Brain microvascular endothelial cell (primary cell): ENCODE measurements around the gene TEDC2.

Experiments used
- DNase-seq: peaks from one replicate; pipeline ENCODE4 v3.0.0-alpha.2; 2020
- H3K27ac ChIP-seq: fragments of 250-450 bp; sonication (Bioruptor Pico); 2 replicates; pipeline ENCODE4 v1.5.1; 2020; ENCODE audit warnings: mild to moderate bottlenecking, moderate library complexity
- H3K27me3 ChIP-seq: fragments of 250-450 bp; sonication (Bioruptor Pico); replicated peaks from 2 replicates; pipeline ENCODE4 v1.5.1; 2020; ENCODE audit warnings: mild to moderate bottlenecking
- H3K36me3 ChIP-seq: fragments of 250-450 bp; sonication (Bioruptor Pico); replicated peaks from 2 replicates; pipeline ENCODE4 v1.5.1; 2020; ENCODE audit warnings: mild to moderate bottlenecking
- H3K4me3 ChIP-seq: 2 replicates; pipeline ENCODE4 v1.5.1; 2011; ENCODE audit warnings: low read depth, mild to moderate bottlenecking, control low read depth, low read length, moderate library complexity
- in situ Hi-C: cut with HindIII; loops from 2 replicates; pipeline ENCODE4 v1.10.0; 2017; ENCODE audit warnings: low sequenced_read_pairs, low pct_ligation_motif_present
- TF ChIP-seq, protein P1 (sequence below): IDR thresholded peaks from 2 replicates; pipeline ENCODE4 v1.5.1; 2011; ENCODE audit warnings: low read depth, mild to moderate bottlenecking, moderate library complexity, low read length, control low read depth, inconsistent platforms; ENCODE audit errors: missing control alignments

Gene TEDC2, protein sequence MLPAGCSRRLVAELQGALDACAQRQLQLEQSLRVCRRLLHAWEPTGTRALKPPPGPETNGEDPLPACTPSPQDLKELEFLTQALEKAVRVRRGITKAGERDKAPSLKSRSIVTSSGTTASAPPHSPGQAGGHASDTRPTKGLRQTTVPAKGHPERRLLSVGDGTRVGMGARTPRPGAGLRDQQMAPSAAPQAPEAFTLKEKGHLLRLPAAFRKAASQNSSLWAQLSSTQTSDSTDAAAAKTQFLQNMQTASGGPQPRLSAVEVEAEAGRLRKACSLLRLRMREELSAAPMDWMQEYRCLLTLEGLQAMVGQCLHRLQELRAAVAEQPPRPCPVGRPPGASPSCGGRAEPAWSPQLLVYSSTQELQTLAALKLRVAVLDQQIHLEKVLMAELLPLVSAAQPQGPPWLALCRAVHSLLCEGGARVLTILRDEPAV

DNA sequence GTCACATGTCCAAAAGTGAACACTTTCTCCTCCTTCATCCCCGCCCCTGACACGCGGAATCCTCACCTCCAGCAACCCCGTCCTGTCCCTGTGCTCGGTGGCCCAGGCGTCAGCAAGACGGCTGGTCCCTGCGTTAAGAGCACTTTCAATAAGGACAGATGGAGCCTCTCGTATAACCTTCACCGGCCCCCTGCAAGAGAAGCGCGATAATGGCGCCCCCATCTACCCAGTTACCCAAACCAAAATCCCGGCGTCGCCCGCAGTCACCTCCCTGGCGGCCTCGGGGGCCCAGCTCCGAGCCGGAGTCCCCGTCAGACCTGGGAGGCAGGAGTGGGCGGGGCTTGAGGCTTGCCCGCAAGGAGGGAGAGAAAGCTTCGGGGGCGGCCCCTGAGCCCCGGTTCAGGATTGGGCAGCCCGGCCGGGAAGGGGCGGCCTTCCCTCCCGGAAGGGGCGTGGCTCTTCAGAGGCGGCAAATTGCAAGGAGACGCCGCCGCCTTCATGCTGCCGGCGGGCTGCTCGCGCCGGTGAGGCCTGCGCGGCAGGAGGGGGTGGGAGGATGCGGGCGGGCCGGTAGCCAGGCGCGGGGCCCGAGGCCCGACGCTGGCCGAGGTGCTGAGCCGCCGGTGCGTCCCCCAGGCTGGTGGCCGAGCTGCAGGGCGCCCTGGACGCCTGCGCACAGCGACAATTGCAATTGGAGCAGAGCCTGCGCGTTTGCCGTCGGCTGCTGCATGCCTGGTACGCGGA, at the start of gene TEDC2:
TSS of gene TEDC2 (plus strand) at position 463 of the 744 bp plus-strand sequence. CDS start at position 499, 36 bp downstream.
- DNase-seq: peak; percentile 85
- TF ChIP-seq, protein P1, sequence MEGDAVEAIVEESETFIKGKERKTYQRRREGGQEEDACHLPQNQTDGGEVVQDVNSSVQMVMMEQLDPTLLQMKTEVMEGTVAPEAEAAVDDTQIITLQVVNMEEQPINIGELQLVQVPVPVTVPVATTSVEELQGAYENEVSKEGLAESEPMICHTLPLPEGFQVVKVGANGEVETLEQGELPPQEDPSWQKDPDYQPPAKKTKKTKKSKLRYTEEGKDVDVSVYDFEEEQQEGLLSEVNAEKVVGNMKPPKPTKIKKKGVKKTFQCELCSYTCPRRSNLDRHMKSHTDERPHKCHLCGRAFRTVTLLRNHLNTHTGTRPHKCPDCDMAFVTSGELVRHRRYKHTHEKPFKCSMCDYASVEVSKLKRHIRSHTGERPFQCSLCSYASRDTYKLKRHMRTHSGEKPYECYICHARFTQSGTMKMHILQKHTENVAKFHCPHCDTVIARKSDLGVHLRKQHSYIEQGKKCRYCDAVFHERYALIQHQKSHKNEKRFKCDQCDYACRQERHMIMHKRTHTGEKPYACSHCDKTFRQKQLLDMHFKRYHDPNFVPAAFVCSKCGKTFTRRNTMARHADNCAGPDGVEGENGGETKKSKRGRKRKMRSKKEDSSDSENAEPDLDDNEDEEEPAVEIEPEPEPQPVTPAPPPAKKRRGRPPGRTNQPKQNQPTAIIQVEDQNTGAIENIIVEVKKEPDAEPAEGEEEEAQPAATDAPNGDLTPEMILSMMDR: no peak
- Histone ChIP-seq H3K27ac (no peak within 1 kb of the TSS), H3K4me3 (peak within 1 kb of the TSS; percentile 61), H3K36me3 (peaks cover 8% of the 10 kb centered on the region), H3K27me3 (no peaks in the 10 kb centered on the region)
- in situ Hi-C loops: no loop called here

DNA sequence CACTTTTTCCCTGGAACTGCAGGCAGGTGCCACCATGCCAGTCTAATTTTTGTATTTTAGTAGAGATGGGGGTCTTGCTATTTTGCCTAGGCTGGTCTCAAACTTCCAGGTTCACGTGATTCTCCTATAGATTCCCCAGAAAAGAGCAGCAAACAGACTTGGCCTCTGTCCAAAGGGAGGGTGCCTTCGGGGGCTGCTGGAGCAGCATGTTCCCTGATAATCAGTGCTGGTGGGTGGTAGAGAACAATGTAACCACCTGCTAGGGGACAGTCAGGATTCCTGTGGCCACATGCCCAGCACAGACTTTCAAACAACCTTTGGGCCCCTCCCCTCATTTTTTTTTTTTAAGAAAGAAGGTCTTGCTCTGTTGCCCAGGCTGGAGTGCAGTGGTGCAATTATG, 44.8 kb upstream of the TEDC2 start:
- H3K27ac ChIP-seq: no peak overlapping the region
- H3K4me3 ChIP-seq: no peak overlapping the region
- TF ChIP-seq, protein P1: no peak
- no peaks in the 10 kb centered on the region for H3K36me3 ChIP-seq
- H3K27me3 ChIP-seq: peaks cover 4% of the 10 kb centered on the region
- in situ Hi-C loops: no loop called here
- no peak for DNase-seq

DNA sequence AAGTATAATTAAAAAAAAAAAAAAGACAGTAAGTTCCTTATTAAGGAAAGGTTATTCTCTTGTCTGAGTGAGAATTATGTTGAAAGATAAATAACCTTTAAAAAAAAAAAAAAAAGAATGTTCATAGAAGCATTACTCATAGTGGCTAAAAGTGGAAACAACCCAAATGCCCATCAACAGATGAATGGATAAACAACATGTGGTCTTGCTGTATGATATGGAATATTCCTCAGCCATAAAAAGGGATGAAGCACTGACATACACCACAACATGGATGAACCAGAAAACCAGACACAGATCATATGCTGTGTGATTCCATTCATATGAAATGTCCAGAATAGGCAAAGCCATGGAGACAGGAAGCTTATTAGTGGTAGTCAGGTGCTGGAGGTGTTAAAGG, 39.9 kb upstream of the TEDC2 start:
- H3K27ac ChIP-seq: no peak overlapping the region
- TF ChIP-seq, protein P1: no peak
- no peaks in the 10 kb centered on the region for H3K27me3 ChIP-seq
- no peaks in the 10 kb centered on the region for H3K36me3 ChIP-seq
- H3K4me3 ChIP-seq: no peak overlapping the region
- DNase-seq: no peak
- in situ Hi-C loops: no loop called here

DNA sequence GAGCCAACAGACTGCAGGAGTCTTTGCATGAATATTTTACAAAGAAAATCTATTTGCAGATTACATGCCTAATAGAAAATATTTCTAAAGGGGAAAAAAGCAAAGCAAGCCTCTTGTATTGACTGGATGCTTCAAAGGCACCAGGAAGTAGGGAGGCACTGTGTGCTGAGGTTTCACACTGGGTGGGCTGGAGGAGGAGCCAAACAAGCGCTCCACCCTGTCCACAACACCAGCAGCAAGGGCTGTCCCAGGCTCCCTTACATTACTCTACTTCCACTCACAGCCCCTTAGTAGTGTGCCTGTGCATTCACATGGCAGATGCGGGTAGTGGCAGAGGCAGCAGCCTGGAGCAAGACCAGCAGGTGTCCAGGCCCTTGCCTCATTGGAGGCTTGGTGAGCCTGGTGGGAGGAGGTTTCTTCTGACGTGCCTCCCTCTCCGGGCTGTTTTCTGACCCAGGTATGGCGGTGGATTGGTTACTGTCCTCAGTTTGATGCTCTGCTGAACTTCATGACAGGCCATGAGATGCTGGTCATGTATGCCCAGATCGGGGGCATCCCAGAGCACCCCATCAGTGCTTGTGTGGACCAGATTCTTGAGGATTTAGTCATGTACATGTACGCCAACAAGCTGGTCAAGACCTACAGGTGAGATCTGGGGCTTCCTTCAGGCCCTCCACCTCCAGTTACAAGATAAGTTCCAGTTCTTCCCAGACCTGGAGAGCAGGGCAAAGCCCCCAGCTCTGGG, 37.6 kb upstream of the TEDC2 start:
- in situ Hi-C loops: no loop called here
- no peaks in the 10 kb centered on the region for H3K36me3 ChIP-seq
- TF ChIP-seq, protein P1: no peak
- H3K4me3 ChIP-seq: no peak overlapping the region
- no peak overlapping the region for H3K27ac ChIP-seq
- no peaks in the 10 kb centered on the region for H3K27me3 ChIP-seq
- no peak for DNase-seq

DNA sequence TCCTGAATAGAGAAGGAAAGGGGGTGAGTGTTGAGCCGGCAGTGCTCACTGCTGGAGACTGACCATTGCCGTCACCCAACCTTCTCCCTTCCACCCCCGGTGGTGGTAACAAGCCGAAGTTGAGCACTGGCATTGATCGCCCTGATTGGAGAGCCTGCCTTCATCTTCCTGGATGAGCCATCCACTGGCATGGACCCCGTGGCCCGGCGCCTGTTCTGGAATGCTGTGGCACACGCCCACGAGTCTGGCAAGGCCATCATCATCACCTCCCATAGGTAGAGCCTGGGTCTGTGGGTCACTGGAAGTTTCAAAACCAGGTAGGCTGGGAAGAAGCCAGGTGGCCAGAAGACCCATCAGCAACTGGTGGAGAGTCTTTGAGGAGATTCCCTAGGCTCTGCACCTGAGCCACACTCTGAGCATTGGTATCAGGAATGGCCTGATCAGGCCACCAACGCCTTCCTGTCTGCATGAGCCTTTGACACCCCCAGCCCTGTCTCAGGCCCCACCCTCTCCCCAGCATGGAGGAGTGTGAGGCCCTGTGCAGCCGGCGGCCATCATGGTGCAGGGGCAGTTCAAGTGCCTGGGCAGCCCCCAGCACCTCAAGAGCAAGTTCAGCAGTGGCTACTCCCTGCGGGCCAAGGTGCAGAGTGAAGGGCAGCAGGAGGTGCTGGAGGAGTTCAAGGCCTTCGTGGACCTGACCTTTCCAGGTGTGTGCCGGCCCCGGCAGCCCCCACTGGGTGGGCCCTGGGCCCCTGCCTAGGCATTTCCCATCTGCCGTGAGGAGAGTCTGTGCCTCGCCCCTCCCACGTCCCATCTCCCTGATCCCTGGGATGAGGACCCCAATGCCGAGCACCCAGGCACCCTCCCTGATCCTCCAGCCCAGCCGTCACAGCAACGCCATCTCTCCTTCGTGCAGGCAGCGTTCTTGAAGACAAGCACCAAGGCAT, 35.6 kb upstream of the TEDC2 start:
- in situ Hi-C loops: no loop called here
- DNase-seq: no peak
- TF ChIP-seq, protein P1: no peak
- Histone ChIP-seq H3K27ac (no peak overlapping the region), H3K27me3 (no peaks in the 10 kb centered on the region), H3K4me3 (no peak overlapping the region), H3K36me3 (no peaks in the 10 kb centered on the region)
